Inferior parietal cortex (tissue), 1 donor: ENCODE data around the gene LRP2BP.
"Not testable (repeated sequence)": the region's sequence is repeated elsewhere in the genome, so short reads cannot be mapped to it uniquely, and the experiment has no call there.

Source experiments
- DNase-seq: peaks from one replicate; pipeline ENCODE4 v3.0.0-alpha.2; 2016; ENCODE audit errors: extremely low spot score

The LRP2BP gene

DNA sequence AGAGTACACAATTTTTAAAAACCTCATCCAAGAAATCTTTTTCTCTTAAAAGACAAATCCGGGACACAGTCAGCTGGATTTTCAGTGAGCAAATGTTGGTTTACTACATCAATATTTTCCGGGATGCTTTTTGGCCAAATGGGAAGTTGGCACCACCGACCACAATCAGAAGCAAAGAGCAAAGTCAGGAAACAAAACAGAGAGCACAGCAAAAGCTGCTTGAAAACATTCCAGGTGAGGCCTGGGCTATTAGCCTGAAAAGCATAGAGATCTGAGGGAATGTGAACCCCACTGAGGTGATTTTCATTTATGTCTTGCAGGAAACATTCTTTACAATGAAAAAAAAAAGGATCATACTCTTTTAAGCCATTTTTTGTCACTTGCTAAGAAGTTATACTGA lies 33.9 kb downstream of the LRP2BP start:
- DNase-seq = no peak

DNA sequence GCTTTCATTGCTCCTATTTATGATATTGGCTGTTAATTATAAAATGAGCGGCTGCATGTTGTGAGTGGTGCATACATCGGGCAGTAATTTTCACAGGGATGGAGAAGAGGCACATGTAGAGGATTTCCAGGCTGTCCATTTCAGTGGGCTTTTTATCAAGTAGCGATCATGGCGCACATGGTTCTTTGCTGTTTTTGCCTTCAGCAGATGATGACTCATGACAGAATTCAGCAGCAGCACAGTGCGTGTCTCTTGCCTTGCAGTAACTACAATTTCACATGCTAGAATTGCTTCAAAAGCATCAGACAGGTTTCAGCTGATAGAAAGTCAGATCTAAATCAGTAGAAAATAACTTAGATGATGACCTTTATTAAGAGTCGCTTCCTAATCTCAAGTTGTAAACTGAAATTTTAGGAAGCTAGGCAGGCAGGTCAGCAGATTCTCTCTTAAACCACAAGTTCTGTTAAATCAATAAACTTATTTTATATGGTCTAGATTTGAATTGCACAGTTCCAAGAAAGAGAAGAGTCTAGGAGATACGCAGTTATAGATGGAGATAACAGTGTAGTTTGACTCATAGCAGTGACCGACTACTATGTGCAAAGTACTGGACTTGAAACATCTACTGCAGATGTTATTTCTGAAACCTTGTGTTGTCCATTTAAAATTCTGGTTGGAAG lies 35.8 kb downstream of the LRP2BP start:
- no peak for DNase-seq

DNA sequence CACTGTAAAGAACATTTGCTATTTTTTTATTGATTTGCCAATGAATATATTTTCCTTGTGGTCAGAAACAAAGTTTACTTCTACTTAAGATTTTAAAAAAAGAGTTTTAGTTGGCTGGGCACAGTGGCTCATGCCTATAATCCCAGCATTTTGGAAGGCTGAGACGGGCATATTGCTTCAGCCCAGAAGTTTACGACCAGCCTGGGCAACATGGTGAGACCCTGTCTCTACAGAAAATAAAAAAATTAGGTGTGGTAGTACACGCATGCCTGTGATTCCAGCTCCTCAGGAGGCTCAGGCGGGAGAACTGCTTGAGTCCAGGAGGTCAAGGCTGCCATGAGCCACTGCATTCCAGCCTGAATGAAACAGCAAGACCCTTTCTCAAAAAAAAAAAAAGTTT lies 36.8 kb downstream of the LRP2BP start:
- no peak for DNase-seq

DNA sequence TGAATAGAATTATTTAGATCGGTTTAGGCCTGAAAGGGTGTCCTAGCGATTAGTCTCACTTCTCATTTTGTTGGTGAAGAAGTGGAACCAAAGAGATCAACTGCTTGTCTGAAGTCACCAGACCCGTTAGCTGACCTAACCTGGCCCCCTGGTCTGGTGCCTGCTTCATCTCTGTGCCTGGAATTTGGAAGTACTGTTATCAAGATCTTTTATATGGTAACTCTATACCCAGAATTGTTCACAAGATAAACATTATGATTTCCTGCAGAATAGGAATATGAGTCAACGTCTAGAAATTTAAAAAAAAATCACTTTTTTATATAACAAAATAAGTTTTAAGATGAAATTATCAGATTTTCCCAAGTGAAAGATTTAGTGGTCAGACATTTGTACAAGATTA lies 37.2 kb downstream of the LRP2BP start:
- DNase-seq = no peak

DNA sequence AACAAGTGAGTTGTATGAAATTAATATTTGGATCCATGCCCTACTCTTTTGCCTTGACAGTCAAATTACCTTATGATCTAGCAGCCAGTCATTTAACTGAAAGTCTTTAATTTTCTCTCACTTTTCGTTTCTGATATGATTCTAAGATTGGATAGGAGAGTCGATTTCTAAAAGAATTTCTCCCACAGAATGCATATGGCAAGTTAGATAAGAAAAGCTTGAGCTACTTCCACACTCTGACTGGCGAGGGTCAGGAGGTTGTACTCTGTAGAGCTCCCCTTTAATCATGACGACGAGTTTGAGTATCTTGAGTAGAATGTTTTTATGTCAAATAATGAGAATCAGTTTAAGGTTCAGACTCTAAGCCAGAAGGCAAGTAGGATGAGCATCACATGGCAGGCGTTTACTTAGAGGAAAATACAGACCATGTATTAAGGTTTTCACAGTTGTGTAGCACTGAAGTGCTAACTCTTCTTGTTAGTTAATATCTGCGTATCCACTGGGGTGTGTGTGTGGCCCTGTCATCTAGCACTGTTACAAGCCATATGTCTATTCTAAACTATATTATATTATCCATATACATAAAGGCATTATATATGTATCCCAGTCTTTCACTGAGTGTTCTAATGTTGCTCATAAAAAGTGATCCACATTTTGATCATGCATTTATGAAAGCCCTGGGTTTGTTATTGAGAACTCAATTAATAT lies 37.8 kb downstream of the LRP2BP start:
- DNase-seq = no peak

DNA sequence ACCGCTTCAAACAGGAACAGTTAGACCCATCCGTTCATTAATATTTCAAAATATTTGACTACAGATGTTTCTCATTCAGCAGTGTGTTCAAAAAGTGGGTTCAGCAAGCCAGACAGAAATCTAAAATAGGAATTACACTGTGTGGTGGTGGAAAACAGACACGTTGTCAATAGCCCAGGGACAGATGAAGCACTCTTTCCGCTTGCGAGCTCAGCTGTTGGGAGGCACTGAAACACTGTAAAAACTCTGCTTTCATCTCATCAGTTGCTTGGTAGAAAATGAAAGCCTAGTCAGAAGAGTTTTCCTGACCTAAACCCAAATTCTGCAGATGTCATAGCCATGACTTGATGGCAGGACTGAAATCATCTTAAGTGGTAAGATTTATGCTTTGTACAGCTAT lies 38.5 kb downstream of the LRP2BP start:
- no peak for DNase-seq

DNA sequence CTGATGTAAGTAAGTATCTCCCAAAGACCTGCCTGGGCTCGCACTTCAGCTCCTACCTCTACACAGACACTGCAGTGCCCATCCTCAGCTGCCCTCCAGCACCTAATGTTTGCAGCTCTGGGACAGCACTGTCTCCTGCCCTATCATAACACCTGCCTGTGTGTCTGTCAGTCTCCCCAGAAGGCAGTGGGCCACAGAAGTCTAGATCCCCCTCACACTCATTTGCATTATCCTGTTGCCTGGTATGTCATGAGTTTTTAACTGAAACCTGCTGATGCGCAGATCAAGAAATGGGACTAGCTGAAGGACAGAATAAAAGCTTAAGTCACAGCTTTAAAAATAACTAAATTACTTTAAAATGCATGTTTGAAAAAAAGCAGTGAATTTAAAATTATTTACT lies 43.0 kb downstream of the LRP2BP start:
- DNase-seq = no peak

DNA sequence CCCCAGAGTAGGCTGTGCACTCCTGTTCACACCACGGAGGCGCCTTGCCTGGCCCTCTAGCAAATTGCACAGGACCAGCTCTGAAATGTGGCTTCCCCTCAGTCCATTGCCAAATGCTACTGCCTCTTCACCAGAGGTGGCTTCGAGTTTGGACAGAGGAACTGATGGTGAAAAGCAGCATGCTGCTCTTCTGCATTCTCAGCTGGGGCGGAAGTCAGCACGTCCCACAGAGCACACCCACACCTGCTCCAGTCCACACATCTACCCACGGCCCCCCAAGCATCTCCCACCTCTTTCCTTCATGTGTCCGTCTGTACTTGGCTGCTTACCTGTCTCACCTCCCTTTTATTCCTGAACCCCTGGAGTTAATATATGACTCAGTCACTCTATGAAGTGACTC lies 43.5 kb downstream of the LRP2BP start:
- no peak for DNase-seq

DNA sequence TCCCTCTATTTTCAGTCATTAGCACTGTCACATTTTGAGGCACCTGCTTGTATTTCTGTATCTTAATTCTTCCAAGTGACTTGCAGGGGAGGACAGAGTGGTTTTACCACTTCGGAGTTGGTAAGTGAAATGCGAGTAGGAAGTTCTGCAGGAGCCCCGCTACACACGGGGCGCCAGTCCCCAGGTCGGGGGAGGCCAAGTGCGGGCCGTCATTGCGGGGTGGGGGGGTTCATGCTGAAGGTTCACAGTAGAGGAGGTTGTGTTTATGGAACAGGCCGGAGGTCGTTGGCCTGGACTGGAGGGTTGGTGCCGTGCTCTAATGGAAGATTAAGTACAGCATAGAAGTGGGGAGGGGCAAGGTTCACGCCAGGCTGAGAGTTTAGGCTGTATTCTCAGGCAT lies 44.0 kb downstream of the LRP2BP start:
- DNase-seq = no peak

DNA sequence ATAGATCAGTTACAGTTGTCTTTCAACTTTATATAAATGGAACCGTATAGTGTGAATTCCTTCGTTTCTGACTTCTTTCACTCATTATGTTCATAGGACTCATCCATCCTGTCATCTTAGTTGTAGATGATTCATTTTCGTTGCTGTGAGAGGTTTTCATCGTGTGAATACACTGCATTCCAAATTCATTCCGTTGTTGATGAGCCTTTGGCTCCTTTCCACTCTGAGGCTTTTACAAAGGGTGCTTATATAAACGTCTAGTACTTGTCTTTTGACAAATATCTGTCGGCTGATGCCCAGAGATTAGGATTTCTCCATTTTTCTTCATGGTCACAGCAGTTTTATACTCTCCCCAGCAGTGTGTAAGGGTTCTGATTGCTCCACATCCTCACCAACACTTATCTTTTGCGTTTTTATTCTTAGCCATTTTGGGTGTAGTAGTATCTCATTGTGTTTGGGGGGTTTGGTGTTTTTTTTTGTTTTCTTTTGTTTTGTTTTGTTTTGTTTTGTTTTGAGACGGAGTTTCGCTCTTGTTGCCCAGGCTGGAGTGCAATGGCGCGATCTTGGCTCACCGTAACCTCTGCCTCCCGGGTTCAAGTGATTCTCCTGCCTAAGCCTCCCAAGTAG lies 48.6 kb downstream of the LRP2BP start:
- peak; percentile 25 for DNase-seq

DNA sequence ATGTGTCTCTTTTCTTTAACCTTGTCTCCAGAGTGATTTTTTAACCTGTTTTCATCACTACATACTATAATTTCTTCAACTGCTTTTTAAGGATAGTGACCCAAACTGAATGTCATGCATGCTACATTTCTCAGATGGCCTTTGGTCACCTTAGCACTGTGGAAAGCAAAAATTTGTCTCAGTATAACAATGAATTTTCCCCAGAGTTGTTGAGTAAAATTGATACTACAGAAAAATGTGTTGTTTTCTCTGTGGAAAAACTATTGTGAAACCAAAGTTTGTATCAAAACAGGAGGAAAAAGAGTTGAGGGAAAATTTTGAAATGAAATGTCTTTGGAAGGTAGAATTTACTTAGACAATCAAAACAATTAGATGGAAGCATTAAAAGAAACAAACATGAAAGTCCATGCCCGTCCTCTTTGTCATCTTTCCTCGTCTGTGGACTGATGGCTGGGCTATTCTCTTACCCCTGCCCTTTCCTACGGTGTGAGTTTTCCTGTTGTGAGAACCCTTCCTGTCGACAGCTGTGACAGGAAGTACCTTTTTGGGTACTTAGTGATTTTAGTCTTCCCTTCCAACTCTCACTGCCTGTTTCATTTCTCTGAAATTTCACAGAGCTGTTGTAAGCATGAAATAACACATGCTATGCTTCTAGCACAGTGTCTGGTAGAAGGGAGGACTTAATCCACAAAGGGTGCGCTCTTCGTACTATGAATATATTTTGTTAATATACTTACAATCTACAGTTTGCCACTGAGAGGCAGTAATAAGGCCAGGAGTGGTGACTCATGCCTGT lies 50.8 kb downstream of the LRP2BP start:
- no peak for DNase-seq

DNA sequence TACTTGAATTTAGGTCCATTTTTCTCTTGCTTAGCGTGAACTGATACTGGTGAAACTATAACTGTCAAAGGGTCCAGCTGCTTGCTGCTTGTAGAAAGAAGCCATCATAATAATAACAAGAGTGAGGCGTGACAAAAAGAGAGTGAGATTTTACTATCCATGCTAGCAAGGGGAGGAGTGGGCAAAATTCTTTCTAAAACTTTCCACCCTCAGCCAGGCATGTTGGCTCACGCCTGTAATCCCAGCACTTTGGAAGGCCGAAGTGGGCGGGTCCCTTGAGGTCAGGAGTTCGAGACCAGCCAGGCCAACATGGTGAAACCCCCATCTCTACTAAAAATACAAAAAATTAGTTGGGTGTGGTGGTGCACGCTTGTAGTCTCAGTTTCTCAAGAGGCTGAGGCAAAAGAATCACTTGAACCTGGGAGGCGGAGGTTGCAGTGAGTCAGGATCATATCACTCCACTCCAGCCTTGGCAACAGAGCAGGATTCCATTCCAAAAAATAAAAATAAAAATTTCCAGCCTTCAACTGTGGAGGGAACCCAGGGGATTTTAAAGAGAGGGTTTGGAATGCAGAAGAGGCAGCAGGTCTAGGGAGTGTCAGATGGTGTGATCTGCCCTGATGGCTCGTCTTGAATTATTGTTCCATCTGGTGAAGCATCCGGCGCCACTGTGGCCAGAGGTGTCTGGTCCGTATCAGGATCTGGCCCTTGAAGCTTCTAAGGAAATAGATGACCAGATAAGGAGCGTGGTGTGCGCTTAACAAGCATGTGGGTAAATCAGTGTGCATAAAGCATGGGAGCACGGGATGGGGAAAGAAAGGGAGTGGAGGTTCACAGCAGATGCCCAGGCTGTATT lies 51.8 kb downstream of the LRP2BP start:
- DNase-seq = no peak

DNA sequence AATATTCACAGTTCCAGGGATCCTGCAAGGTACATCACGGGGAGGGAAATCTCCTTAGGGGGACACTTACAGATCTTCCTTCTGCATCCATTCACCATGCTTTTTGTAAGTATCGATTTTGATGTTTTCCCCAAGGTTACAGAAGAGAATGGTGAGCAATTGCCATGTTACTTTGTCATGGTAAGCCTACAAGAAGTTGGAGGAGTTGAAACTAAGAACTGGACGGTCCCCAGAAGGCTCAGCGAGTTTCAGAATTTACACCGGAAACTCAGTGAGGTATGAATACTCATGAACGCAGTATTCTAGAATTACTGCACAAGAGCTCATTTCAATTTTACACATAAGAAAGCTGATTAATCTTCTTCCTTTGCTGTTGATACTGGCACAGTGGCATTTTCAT lies 53.9 kb downstream of the LRP2BP start:
- no peak for DNase-seq

DNA sequence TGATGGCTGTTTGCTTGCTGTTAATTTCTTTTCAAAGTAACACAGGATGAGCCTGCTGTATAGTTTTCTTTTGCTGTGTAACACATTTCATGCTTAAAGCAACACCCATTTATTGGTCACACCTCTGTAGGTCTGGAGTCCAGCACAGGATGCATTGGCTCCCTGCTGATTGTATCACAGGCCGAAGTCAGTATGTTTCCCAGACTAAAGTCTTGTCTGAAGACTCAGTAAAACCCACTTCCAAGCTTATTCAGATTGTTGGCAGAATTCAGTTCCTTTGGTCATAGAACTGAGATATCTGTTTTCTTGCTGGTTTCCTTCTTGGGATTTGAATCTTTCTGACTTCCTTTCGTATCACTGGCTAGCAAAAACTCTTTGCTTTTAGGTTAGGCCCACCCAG lies 54.3 kb downstream of the LRP2BP start:
- DNase-seq = no peak

DNA sequence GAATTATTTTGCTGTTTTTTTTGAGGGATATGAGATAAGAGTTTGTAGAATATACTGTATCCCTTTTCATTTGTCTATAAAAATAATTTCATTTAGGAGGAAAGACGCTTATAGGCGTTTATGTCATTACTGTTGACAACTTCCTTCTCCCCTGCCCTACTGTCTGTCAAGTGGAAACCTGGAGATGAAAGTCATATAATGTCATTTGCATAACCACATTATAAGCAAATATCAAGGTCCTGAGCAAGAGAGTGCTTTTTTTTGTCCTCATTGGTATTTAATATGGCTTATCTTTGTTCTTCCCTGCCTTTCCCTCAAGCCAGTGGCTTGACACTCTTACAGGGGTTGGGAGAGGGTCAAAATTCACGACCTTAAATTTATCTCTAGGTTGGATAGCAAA lies 55.8 kb downstream of the LRP2BP start:
- DNase-seq = no peak

DNA sequence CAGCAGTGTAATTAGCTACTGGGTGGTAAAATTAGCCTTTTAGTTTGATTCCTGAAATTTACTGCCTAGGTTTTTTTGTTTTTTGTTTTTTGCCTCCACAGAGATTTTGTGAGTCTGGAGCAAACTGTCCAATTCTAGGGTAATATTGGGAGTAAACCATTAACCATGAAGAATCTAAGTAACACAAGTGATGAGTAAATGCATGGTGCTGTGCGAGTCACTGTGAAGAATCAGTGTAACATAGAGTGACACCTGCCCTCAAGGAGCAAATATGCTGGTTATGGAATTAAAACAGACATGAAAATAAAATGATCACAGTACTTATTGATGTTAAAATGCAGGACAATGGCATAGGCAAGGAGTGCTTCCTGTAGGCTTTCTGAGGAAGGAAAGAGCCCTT lies 60.1 kb downstream of the LRP2BP start:
- DNase-seq = no peak

DNA sequence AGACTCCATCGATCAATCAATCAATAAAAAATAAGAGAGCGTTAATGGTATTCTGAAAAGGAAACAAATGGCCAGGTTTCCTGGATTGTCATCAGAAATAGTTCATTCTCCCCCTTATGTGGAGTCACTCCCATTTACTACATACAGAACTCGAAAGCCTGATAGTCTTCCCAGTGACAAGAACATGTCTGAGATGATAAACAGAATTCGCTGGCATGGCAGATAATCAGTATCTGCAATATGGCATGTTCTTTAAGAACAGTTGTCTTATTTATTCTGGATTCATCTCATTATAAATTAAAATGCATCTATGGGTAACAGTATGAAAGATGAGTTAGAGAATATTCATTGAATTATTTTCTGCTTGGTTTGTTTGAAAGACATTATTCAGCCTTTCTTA lies 61.4 kb downstream of the LRP2BP start:
- no peak for DNase-seq

DNA sequence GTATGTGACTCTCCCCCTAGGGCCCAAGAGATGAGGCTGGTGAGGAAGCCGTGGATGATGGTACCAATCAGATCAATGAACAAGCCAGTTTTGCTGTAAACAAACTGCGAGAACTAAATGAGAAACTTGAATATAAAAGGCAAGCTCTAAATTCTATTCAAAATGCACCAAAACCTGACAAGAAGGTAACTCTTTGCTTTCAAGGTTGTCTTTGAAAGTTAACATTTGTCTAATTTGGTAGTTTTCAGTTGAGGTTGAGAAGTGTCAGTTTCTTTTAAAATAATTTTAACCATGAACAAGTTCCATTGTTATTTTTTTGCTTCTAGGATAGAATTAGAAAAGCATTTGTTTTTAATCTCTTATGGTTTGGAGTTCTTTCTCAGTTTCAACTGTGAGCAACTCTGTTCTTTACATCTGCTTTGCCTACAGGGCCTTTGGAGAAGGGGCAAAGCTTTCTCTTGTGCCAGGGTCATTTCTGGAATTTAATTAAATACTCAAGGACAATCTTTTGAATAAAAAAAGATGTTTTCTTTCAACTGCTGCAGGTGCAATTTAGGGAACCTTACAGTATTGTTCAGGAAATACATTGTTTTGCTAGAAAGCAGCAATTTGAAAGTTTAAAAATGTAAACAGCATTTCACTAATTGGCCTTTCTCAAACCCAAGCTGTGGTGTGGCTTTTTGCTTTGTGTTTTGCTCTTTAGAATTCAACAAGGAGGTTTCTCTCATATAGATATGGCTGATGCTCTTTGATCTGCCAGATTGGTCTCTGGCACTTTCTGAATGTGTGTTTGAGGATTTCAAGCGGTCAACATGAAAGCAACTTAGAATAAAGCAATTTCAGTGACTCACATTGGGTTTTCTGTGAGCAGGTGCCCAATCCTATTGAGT lies 62.9 kb downstream of the LRP2BP start:
- no peak for DNase-seq

DNA sequence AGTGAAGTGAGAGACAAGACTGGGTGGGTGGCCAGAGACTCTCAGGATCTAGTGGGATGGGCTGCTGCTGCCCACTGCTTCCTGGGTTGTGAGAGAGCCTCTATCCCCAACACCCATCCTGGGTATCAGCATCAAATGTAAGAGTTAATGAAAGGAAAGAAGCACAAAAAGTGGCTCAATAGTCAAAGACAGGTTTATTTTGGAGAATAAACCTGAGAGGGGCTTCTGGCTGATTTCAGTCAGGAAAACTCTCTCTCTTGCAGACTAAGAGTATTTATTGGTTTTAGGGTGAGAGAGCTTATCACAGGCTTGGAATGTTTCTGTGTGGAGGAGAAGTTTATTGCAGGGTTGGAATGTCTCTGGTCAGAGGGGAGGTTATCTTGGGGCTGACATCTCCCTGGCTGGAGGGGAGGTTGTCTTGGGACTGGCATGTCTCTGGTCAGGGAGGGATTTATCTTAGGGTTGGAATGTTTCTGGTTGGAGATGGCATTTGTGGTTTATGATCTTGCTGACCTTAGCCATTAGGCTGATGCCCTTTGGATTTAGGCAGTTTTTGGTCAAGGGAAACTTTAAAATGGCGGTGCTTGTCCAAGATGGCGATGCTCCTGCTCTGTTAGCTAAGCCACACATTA lies 65.7 kb downstream of the LRP2BP start:
- DNase-seq = not testable (repeated sequence)

DNA sequence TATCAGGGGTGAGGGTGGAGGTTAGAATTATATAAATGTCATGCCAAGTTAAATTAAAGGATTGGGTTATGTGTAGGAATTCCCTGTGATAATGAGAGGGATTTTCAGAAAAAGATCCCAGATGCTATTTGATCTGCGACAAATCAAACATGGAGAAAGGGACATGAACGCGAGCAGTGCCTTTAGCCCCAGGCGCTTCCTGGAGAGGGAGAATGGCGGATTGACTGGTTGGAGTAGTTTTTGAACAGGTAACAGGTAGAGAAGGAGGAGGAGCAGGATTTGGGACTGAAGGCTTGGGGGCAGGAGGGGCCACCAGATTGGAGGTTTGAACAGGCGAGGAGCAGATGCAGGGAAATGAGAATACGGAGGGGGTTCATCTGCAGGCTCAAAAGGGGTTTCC lies 67.1 kb downstream of the LRP2BP start:
- no peak for DNase-seq
